Left colon (tissue), 2 donors: ENCODE data around the gene RBPJL. TPM values are rescaled to one million over a fixed set of nuclear protein-coding genes. Genes with fewer than 3 reads are reported as not detected.

Experiments used
- ATAC-seq: fragments of 200-7000 bp; cut with Tn5 transposase; one replicate; pipeline ENCODE4 v1.9.1; 2020; ENCODE audit warnings: mild to moderate bottlenecking, moderate library complexity
- DNase-seq, 2 donors: peaks; one replicate each; pipeline ENCODE4 v3.0.0-alpha.2; 2020
- intact Hi-C, 2 donors: fragments of 100-400 bp; cut with DNase I in 1 of 2; cut with micrococcal nuclease in 1 of 2; formaldehyde crosslinking; loops; one replicate each; pipeline versions ENCODE4 v1.11.2 to v1.14.0; 2022; cut with DNase I, micrococcal nuclease
- total RNA-seq, 2 donors: library from RNA; stranded (reverse); fragmentation: NEBNext Ultra II Directional; extraction: Animal tissue kit (Norgen Biotek cat#: 25700); gene quantifications; one replicate each; pipeline ENCODE4 v1.2.1, GENCODE V29; 2021
- donor health status: DM: no; HTN: no; CAD: no.
- donor health status: DM: yes; HTN: yes; CAD: no.

The RBPJL gene
- total RNA-seq, 2 donors from 2014 or later: not detected

DNA sequence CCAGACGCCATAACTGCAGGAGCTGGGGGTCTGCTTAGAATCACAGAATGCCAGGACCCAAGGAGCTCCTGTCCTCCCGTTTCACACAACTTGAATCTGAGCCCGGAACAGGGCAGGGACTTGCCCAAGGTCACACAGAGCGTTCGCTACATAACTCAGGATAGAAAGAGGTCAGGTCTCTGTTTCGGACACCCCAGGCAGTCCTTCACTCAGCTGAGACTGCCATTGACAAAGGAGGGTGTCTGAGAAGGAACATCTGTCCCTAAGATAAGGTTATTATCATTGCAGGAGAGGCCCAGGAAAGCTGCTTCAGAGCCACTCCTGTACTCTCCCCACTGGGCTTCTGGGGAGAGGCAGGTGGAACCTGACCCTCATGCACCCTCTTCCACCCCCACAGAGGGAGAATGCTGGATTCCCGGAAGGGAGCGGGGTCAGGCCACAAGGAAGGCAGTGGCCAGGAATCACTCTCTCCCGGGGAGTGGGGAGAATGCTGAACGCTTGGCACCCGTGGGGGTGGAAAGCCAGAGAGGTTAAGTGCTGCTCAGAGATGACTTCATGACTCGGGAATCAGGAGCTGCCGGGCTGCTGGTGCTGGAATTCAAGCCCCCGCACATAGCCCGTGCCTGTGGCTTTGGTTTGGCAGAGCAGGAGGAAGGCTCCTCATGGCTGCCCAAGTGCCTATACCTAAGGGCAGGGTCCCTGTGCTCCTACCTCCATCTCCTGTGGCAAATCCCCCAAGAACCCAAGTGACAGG is 30.9 kb downstream of the RBPJL start:
- intact Hi-C loops: no loop called here
- ATAC-seq (peak; percentile 50), DNase-seq (peak; percentile 46 to 57)

DNA sequence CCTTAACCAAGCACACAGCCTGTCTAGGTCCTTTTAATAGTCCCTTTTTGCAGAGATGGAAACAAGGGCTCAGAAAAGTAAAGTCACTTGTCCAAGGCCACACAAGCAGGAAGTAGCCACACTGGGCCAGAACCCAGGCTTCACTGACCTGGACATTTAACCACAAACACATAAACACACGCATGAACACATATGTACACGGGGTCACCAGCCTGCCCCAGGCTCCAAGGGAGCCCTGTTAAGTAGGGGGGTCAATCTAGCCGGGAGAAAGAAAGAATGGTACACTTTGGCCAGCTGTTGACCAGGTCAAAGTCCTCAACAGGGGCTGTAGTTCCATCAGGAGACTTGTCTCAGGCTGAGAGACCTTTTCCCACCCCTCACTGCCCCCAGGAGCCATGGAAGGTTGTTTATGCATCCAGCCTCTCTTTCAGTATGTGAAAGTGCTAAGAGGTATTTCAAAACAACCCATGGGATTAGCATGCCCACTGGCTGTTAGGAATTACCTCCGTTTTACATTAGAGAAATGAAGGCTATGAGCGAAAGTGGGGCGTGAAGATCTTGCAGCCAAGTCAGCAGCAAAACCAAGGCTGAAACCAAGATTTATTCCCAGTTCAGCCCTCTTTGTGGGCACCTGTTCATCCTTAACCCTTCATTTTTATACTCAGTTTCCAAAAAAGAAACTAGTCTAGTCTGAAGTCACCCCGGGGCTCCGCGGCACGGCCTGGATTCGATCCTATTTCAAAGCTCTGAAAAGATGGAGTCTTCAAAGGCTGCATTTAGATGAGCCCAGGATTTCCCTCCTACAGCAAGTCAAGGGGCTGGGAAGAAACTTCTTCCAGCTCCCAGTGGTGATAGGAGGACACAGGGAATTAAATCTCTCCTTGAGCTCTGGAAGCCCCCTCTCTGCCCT is 31.7 kb downstream of the RBPJL start:
- no peak for ATAC-seq
- DNase-seq: peak in 1 of 2 donors; percentile 23
- intact Hi-C loops: no loop called here

- DNase-seq: peak; percentile 55 to 64
- ATAC-seq: no peak
- intact Hi-C loops: no loop called here
Observed at GRCh38 chr20:45339084-45339483, 32.4 kb downstream of the RBPJL start.

GRCh38 chr20:45339799-45340198 is 33.2 kb downstream of the RBPJL start:
- DNase-seq: peak in 1 of 2 donors; percentile 24
- intact Hi-C loops: no loop called here
- no peak for ATAC-seq

DNA sequence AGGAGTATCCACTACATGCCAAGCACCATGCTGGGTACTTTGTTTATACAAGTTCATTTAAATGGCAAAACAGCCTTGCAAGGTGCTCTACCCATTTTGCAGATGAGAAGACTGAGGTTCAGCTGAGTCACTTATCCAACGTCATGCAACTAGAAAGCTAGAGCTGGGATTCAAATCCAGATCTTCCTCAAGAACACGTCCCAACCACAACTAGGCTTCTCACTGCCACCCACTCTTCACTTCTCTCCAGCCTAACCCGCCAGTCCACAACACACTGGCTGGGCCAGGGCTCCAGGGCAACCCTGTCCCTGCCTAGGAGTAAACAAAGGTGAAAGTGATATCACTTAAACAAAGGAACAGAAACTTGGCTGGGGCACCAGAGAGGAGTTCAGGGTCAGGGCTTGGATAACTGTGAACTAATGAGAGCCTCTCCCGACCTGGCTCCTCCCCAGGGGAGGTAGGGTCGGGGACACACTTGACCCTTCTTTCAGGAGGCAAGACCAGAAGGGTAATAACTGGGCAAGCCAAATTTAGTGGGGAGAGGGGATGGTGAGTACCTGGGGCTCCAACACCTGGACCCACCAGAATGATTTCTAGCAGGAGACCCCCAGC is 33.7 kb downstream of the RBPJL start:
- ATAC-seq: no peak
- intact Hi-C loops: no loop called here
- DNase-seq: peak in 1 of 2 donors; percentile 29

GRCh38 chr20:45340951-45341350 is 34.3 kb downstream of the RBPJL start:
- intact Hi-C loops: no loop called here
- ATAC-seq (no peak), DNase-seq (peak in 1 of 2 donors; percentile 22)

DNA sequence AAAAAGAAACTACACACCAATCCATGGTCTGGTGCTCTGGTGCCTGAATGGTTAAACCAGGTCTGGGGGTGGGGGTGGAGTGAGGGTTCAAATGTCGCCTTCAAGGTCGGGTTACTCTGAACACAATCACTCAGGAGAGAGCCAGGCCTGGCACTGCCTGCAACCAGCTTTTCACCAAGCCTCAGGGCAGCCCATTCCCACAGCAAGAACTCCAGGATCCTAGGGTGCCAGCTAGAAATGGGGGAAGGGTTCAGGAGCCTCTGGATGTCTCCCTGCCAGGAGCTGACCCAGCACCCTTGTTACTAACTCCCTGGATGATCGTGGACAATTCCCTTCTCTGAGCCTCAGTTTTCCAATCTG is 34.9 kb downstream of the RBPJL start:
- intact Hi-C loops: no loop called here
- no peak for ATAC-seq

GRCh38 chr20:45341939-45342854 is 35.6 kb downstream of the RBPJL start:
- intact Hi-C loops: no loop called here
- ATAC-seq (peak; percentile 17), DNase-seq (peak; percentile 56 to 76)

More for the DNA sequence above, 34.9 kb downstream of the RBPJL start:
- peak in 1 of 2 donors; percentile 26 for DNase-seq

GRCh38 chr20:45342855-45343531 is 36.4 kb downstream of the RBPJL start:
- intact Hi-C loops: no loop called here
- ATAC-seq (peak; percentile 53), DNase-seq (peak; percentile 52 to 68)

DNA sequence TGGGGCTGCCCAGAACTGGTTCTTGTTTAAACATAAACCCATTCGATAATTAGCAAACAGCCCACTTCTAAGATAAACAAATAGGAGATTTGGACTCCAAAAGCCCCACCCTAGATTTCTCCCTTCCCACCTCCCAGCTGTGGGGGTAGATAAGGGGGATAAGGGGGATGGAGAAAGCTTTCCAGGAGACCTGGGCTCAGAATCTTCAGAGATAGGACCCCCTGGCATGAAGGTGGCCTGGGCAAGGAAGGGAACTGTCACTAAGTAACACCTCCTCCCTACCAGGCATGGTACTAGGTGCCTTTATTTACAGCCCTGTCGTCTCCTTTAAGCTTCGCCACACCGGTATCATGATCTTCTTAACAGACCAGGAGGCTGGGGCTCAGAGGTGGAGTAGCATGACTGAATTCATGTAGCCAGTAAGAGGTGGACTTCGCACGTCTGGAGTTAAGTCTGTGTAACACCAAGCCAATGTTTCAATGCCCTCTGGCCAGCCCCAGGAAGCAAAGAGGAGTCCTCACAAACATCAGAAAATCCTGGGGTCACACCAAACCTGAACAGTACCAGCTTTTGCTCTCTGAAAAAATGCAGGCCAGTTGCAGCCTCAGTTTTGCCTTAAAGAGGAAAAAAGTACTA is 37.0 kb downstream of the RBPJL start:
- ATAC-seq (peak; percentile 49), DNase-seq (peak; percentile 68 to 82)
- intact Hi-C loops: no loop called here

GRCh38 chr20:45344168-45344860 is 37.7 kb downstream of the RBPJL start:
- intact Hi-C loops: no loop called here
- DNase-seq (peak; percentile 41 to 64), ATAC-seq (peak; percentile 19)

GRCh38 chr20:45345104-45345936 is 38.7 kb downstream of the RBPJL start:
- DNase-seq (peak; percentile 76 to 84), ATAC-seq (peak; percentile 35)
- intact Hi-C loops: no loop called here

DNA sequence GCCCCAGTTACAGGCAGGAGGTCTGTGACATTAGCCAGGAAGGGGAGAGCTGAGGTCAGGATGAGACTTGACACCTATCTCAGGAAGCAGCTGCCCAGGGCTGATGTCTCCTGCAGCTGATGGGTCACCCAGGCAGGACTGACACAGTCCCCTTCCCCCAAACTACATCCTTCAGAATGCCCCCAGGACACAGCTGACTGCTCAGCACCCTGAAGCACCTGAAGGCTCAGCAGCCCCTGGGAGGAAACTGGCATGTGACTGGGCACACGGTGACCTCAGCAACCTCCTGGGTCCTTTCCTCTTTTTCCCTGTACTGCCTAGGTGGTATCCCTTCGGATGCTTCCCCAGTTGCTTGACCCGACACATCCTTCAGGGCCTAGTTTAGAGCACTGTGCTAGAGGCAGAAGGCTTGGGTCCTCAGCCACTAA is 39.7 kb downstream of the RBPJL start:
- DNase-seq (no peak), ATAC-seq (no peak)
- intact Hi-C loops: no loop called here

- no peak for DNase-seq
- intact Hi-C loops: no loop called here
- no peak for ATAC-seq
Observed at GRCh38 chr20:45346851-45347250, 40.2 kb downstream of the RBPJL start.

GRCh38 chr20:45347297-45347935 is 40.8 kb downstream of the RBPJL start:
- no peak for DNase-seq
- intact Hi-C loops: no loop called here
- peak; percentile 13 for ATAC-seq
